ENCODE measurements around the gene DCN. TPM values are rescaled to one million over a fixed set of nuclear protein-coding genes. Genes with fewer than 3 reads are reported as not detected.

DCN gene
- polyA plus RNA-seq, 1 experiment = 4,723 TPM

DNA sequence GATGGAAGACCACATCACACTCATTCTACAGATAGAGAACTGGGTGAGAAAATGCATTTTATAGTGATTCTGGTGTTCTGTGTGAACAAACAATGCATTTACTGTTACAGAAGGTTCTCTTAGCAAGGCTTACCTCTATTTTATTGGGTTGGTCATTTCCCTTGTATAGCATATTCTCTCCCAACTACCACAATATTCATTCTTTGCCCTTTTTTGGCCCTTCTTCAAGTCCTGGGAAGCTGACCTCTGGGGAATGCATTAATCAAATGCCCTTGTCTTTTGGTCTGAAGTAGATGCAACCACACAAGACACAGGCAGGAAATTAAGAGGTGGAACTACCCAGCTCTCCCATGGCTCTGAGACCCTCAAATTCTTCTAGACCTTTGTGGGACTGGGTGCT, 19.5 kb downstream of the DCN start:
- ChIA-PET CTCF (no interaction called here), POLR2A (no interaction called here)
- Histone ChIP-seq H3K9me3 (ENCODE audit: control insufficient read depth, insufficient read depth, low read length) (peaks cover 4% of the 10 kb centered on the region; the same call in 1 of the 2 replicates), H3K4me3 (ENCODE audit: low read depth, low read length) (no peak overlapping the region), H3K27me3 (ENCODE audit: control insufficient read depth, insufficient read depth, low read length) (no peaks in the 10 kb centered on the region), H3K27ac (ENCODE audit: low read depth, low read length) (no peak overlapping the region)
- TF ChIP-seq, protein P1, sequence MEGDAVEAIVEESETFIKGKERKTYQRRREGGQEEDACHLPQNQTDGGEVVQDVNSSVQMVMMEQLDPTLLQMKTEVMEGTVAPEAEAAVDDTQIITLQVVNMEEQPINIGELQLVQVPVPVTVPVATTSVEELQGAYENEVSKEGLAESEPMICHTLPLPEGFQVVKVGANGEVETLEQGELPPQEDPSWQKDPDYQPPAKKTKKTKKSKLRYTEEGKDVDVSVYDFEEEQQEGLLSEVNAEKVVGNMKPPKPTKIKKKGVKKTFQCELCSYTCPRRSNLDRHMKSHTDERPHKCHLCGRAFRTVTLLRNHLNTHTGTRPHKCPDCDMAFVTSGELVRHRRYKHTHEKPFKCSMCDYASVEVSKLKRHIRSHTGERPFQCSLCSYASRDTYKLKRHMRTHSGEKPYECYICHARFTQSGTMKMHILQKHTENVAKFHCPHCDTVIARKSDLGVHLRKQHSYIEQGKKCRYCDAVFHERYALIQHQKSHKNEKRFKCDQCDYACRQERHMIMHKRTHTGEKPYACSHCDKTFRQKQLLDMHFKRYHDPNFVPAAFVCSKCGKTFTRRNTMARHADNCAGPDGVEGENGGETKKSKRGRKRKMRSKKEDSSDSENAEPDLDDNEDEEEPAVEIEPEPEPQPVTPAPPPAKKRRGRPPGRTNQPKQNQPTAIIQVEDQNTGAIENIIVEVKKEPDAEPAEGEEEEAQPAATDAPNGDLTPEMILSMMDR (IDR thresholded peaks at IDR 0.05; ENCODE audit: low read depth, low read length) = no peak
- no peak for DNase-seq (ENCODE audit: low read depth, low spot score)

DNA sequence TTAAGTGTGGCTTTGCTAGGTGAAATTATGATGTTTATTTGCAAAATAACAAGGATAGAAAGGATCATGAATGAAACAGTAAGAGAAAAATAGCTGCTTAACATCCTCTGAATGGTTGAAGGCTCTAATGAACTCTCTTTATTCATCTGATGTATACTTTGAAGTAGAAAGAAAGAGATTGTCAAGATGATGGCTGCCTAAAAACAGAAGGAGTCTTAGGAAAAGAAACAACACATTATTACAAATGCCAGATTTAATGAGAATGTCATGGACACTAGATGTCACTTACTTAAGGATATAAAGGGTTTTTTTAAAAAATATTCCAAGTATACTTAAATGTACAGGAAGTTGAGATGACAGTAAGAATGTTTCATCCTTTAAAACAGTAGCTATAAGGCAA, 21.6 kb downstream of the DCN start:
- CTCF ChIA-PET = interaction anchor here (1.0 to 1.5 kb wide), 4 partner anchors 52 to 194 kb away, joined by 3 to 10 read pairs (median 3); no protein-coding TSS in a partner anchor
- no peaks in the 10 kb centered on the region for H3K27me3 ChIP-seq (ENCODE audit: control insufficient read depth, insufficient read depth, low read length)
- H3K9me3 ChIP-seq (ENCODE audit: control insufficient read depth, insufficient read depth, low read length) = no peaks in the 10 kb centered on the region

DNA sequence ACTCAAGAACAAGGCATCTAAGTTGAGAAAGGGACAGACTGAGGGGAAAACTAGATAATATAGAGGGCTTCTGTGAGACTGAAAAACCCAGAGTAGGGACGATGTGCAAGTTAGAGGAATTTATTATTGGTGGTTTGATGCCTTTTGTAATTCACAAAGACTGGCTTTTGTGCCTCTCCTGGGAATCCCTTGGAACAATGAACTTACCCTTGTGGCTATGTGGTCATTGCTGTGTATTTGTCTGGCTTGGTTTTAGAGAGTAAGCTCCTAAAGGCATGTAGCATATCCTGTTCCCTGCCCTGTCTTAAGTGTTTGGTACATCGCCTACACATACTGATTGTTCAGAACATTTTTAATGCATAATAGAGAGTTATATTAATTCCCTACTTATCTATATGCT, 26.6 kb downstream of the DCN start:
- H3K27me3 ChIP-seq (ENCODE audit: control insufficient read depth, insufficient read depth, low read length) = no peaks in the 10 kb centered on the region
- no peaks in the 10 kb centered on the region; the same call in 1 of the 2 replicates for H3K9me3 ChIP-seq (ENCODE audit: control insufficient read depth, insufficient read depth, low read length)
- TF ChIP-seq, protein P1 (IDR thresholded peaks at IDR 0.05; ENCODE audit: low read depth, low read length) = no peak
- CTCF ChIA-PET = no interaction called here
- DNase-seq (ENCODE audit: low read depth, low spot score) = no peak
- H3K27ac ChIP-seq (ENCODE audit: low read depth, low read length) = no peak overlapping the region
- POLR2A ChIA-PET = interaction anchor here (0.7 kb wide), 1 partner anchor 1772 kb away, joined by 5 read pairs; no protein-coding TSS in a partner anchor
- H3K4me3 ChIP-seq (ENCODE audit: low read depth, low read length) = no peak overlapping the region

More for the DNA sequence above, 21.6 kb downstream of the DCN start:
- Histone ChIP-seq H3K27ac (ENCODE audit: low read depth, low read length) (no peak overlapping the region), H3K4me3 (ENCODE audit: low read depth, low read length) (no peak overlapping the region)
- POLR2A ChIA-PET = no interaction called here
- DNase-seq (ENCODE audit: low read depth, low spot score) = no peak
- TF ChIP-seq, protein P1 (IDR thresholded peaks at IDR 0.05; ENCODE audit: low read depth, low read length) = no peak

DNA sequence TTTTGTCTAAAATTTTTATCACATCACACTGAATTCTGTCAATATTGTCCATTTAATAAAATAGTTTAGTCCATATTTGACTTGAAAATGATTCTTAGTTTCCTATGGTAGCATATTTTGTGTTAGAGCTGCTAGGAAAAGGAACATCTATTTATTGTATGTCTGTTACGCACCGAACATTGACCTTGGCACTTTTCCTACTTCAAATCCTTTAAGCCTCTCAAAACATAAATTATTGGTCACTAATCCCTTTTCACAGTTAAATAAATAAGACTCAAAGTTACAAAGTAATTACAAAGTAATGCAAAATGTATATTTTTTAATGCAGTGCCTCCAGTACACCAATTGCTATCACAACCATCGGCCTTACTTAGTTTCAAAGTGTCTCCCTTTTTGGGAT, 28.5 kb downstream of the DCN start:
- ChIA-PET CTCF (interaction anchor here (0.6 to 1.6 kb wide), 4 partner anchors 23 to 1678 kb away, joined by 3 to 6 read pairs (median 4); no protein-coding TSS in a partner anchor), POLR2A (no interaction called here)
- no peaks in the 10 kb centered on the region; the same call in 1 of the 2 replicates for H3K9me3 ChIP-seq (ENCODE audit: control insufficient read depth, insufficient read depth, low read length)
- no peak overlapping the region for H3K27ac ChIP-seq (ENCODE audit: low read depth, low read length)
- TF ChIP-seq, protein P1 (IDR thresholded peaks at IDR 0.05; ENCODE audit: low read depth, low read length) = no peak
- H3K27me3 ChIP-seq (ENCODE audit: control insufficient read depth, insufficient read depth, low read length) = no peaks in the 10 kb centered on the region
- no peak for DNase-seq (ENCODE audit: low read depth, low spot score)
- no peak overlapping the region for H3K4me3 ChIP-seq (ENCODE audit: low read depth, low read length)

DNA sequence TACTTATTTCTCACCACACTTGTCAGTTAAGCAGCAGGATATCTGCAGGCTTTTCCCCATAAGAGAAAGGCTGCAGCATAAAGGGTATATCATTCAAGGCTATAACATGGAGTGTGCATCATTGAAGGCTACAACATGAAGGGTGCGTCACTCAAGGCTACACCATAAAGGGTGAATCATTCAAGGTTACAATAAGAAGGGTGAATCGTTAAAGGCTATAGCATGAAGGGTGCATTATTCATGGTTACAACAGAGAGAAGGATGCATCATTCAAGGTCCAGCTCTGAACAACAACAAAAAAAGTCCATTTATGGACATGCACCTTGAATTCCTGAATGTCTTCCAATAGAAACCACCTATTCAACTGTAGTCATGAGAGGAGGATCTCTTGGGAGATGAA, 38.6 kb downstream of the DCN start:
- TF ChIP-seq, protein P1 (IDR thresholded peaks at IDR 0.05; ENCODE audit: low read depth, low read length) = no peak
- Histone ChIP-seq H3K4me3 (ENCODE audit: low read depth, low read length) (no peak overlapping the region), H3K9me3 (ENCODE audit: control insufficient read depth, insufficient read depth, low read length) (no peaks in the 10 kb centered on the region), H3K27me3 (ENCODE audit: control insufficient read depth, insufficient read depth, low read length) (no peaks in the 10 kb centered on the region), H3K27ac (ENCODE audit: low read depth, low read length) (no peak overlapping the region)
- ChIA-PET POLR2A (interaction anchor here (1.0 kb wide), 1 partner anchor 36 kb away, joined by 3 read pairs; no protein-coding TSS in a partner anchor), CTCF (interaction anchor here (1.0 to 1.1 kb wide), 2 partner anchors 166 to 183 kb away, joined by 3 to 6 read pairs; no protein-coding TSS in a partner anchor)
- DNase-seq (ENCODE audit: low read depth, low spot score) = no peak
